ENCODE data around the gene SAMD4A.
"Not testable (repeated sequence)": the region's sequence is repeated elsewhere in the genome, so short reads cannot be mapped to it uniquely, and the experiment has no call there.

DNA sequence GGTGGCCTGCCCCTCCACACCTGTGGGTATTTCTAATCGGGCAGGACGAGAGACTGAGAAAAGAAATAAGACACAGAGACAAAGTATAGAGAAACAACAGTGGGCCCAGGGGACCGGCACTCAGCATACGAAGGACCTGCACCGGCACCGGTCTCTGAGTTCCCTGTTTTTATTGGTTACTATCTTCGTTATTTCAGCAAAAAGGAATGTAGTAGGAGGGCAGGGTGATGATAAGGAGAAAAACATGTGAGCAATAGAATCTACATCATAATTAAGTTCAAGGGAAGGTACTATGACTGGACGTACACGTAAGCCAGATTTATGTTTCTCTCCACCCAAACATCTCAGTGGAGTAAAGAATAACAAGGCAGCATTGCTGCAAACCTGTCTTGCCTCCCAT lies 185.7 kb downstream of the SAMD4A start:
- not testable (repeated sequence) for TF ChIP-seq POLR2A (IDR thresholded peaks at IDR 0.05)
- TF ChIP-seq, protein P1, sequence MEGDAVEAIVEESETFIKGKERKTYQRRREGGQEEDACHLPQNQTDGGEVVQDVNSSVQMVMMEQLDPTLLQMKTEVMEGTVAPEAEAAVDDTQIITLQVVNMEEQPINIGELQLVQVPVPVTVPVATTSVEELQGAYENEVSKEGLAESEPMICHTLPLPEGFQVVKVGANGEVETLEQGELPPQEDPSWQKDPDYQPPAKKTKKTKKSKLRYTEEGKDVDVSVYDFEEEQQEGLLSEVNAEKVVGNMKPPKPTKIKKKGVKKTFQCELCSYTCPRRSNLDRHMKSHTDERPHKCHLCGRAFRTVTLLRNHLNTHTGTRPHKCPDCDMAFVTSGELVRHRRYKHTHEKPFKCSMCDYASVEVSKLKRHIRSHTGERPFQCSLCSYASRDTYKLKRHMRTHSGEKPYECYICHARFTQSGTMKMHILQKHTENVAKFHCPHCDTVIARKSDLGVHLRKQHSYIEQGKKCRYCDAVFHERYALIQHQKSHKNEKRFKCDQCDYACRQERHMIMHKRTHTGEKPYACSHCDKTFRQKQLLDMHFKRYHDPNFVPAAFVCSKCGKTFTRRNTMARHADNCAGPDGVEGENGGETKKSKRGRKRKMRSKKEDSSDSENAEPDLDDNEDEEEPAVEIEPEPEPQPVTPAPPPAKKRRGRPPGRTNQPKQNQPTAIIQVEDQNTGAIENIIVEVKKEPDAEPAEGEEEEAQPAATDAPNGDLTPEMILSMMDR (IDR thresholded peaks at IDR 0.05), result not testable (repeated sequence)
